Prostate gland (tissue), 2 donors: ENCODE measurements around the gene SUSD1. TPM values are rescaled to one million over a fixed set of nuclear protein-coding genes. Genes with fewer than 3 reads are reported as not detected.

Experiments used
- DNase-seq: peaks from one replicate; pipeline ENCODE4 v3.0.0-alpha.2; 2019; ENCODE audit warnings: low spot score
- H3K27ac ChIP-seq, 2 donors: fragments of 200-600 bp; sonication (generic); 2 replicates each; pipeline ENCODE4 v1.5.1; 2017 to 2019
- H3K27me3 ChIP-seq: fragments of 200-600 bp; sonication (generic); replicated peaks from 2 replicates; pipeline ENCODE4 v1.5.1; 2019; ENCODE audit not compliant: insufficient read depth
- H3K36me3 ChIP-seq, 2 donors: fragments of 200-600 bp; sonication (generic); 1 replicate in 1 of 2; 2 replicates in 1 of 2; pipeline versions ENCODE4 v1.5.1 to v1.8.1; 2017 to 2019
- H3K4me1 ChIP-seq: fragments of 200-600 bp; sonication (generic); replicated peaks from 2 replicates; pipeline ENCODE4 v1.5.1; 2019
- H3K4me3 ChIP-seq, 2 donors: fragments of 200-600 bp; sonication (generic); 2 replicates each; pipeline ENCODE4 v1.5.1; 2017 to 2019
- H3K9me3 ChIP-seq: fragments of 200-600 bp; sonication (generic); 2 replicates; pipeline ENCODE4 v1.5.1; 2017
- CTCF ChIP-seq, 4 experiments: fragments of 200-600 bp in 2 of 4; fragments of 450-650 bp in 2 of 4; sonication (generic) in 2 of 4; IDR thresholded peaks; 1 replicate in 3 of 4; 2 replicates in 1 of 4; pipeline ENCODE4 v1.5.1; 2016 to 2019; ENCODE audit warnings: antibody characterized with exemption in 4 of 4, mild to moderate bottlenecking in 2 of 4, moderate library complexity in 2 of 4
- POLR2A ChIP-seq: fragments of 450-650 bp; IDR thresholded peaks from one replicate; pipeline ENCODE4 v1.6.1; 2016; ENCODE audit warnings: antibody characterized with exemption, mild to moderate bottlenecking
- POLR2AphosphoS5 ChIP-seq: sonication (generic); formaldehyde crosslinking; IDR thresholded peaks from one replicate; pipeline ENCODE4 v1.6.1; 2017; ENCODE audit warnings: antibody characterized with exemption
- WGBS: methylation state at CpG from one replicate; pipeline ENCODE4 v1.1.5; 2018; 5-methylcytosine and 5-hydroxymethylcytosine counted together
- intact Hi-C: fragments of 100-400 bp; cut with DNase I; formaldehyde crosslinking; loops from one replicate; pipeline ENCODE4 v1.14.2; 2022
- total RNA-seq, 2 donors: library from RNA; depleted of rRNA; stranded (reverse); fragments of >200 nt; gene quantifications; one replicate each; pipeline ENCODE4 v1.1.0, GENCODE V29; 2016

The SUSD1 gene
- total RNA-seq, 2 donors from 2014 or later: 10.6 to 34.8 TPM

- Histone ChIP-seq H3K27ac (no peak overlapping the region), H3K27me3 (no peaks in the 10 kb centered on the region), H3K36me3 (no peaks in the 10 kb centered on the region), H3K4me1 (no peaks in the 10 kb centered on the region), H3K4me3 (no peak overlapping the region), H3K9me3 (no peaks in the 10 kb centered on the region)
- DNase-seq: no peak
- 41% methylated on average over 3 of the region's 3 CpGs for WGBS
- intact Hi-C loops: no loop called here
- TF ChIP-seq CTCF (IDR thresholded peaks at IDR 0.05): no peak
- no peak for TF ChIP-seq POLR2AphosphoS5
- no peak for TF ChIP-seq POLR2A
These were observed 90.8 kb downstream of the SUSD1 start for GRCh38 chr9:112084334-112084733.

- H3K36me3 ChIP-seq: no peaks in the 10 kb centered on the region
- WGBS: 59% methylated on average over 7 of the region's 7 CpGs
- TF ChIP-seq CTCF (IDR thresholded peaks at IDR 0.05) (no peak), POLR2A (no peak), POLR2AphosphoS5 (no peak)
- intact Hi-C loops: no loop called here
- no peaks in the 10 kb centered on the region for H3K4me1 ChIP-seq
- no peak for DNase-seq
- no peaks in the 10 kb centered on the region for H3K9me3 ChIP-seq
- no peak overlapping the region for H3K27ac ChIP-seq
- H3K27me3 ChIP-seq: no peaks in the 10 kb centered on the region
- H3K4me3 ChIP-seq: no peak overlapping the region
These were observed 93.0 kb downstream of the SUSD1 start for GRCh38 chr9:112081918-112082729.

- Histone ChIP-seq H3K4me3 (no peak overlapping the region), H3K27ac (no peak overlapping the region), H3K9me3 (no peaks in the 10 kb centered on the region), H3K27me3 (no peaks in the 10 kb centered on the region), H3K4me1 (no peaks in the 10 kb centered on the region), H3K36me3 (no peaks in the 10 kb centered on the region)
- no peak for DNase-seq
- 63% methylated on average over 5 of the region's 5 CpGs for WGBS
- intact Hi-C loops: no loop called here
- TF ChIP-seq CTCF (IDR thresholded peaks at IDR 0.05) (no peak), POLR2A (no peak), POLR2AphosphoS5 (no peak)
These were observed 94.1 kb downstream of the SUSD1 start for GRCh38 chr9:112080831-112081542.

GRCh38 chr9:112078432-112078831 is 96.7 kb downstream of the SUSD1 start:
- Histone ChIP-seq H3K4me3 (no peak overlapping the region), H3K27ac (no peak overlapping the region), H3K4me1 (no peaks in the 10 kb centered on the region), H3K27me3 (no peaks in the 10 kb centered on the region), H3K36me3 (no peaks in the 10 kb centered on the region), H3K9me3 (no peaks in the 10 kb centered on the region)
- 59% methylated on average over 6 of the region's 6 CpGs for WGBS
- DNase-seq: no peak
- no peak for TF ChIP-seq POLR2AphosphoS5
- no peak for TF ChIP-seq POLR2A
- no peak for TF ChIP-seq CTCF (IDR thresholded peaks at IDR 0.05)
- intact Hi-C loops: loop anchor here (10.0 kb wide), 1 partner anchor 484 kb away; the partner anchor contains the start of gene PTGR1
